Adrenal gland (tissue), 12 donors: Measurements from ENCODE around the gene RPL41. TPM values are rescaled to one million over a fixed set of nuclear protein-coding genes. Genes with fewer than 3 reads are reported as not detected.

Source experiments
- DNase-seq, 7 donors: peaks; one replicate each; pipeline ENCODE4 v3.0.0-alpha.2; 2019 to 2020
- H3K27ac ChIP-seq, 5 donors: fragments of 200-600 bp; sonication (generic) in 4 of 5; 1 replicate in 3 of 5; 2 replicates in 2 of 5; pipeline versions ENCODE4 v1.5.1 to v1.8.0; 2016 to 2020; ENCODE audit warnings: mild to moderate bottlenecking in 1 of 5
- H3K27me3 ChIP-seq: fragments of 200-600 bp; 2 replicates; pipeline ENCODE4 v1.8.0; 2021
- H3K36me3 ChIP-seq, 2 donors: fragments of 200-600 bp; replicated peaks in 1 of 2; 1 replicate in 1 of 2; 2 replicates in 1 of 2; pipeline versions ENCODE4 v1.5.1 to v1.8.0; 2018 to 2022
- H3K4me1 ChIP-seq, 2 donors: fragments of 200-600 bp; replicated peaks in 1 of 2; 1 replicate in 1 of 2; 2 replicates in 1 of 2; pipeline versions ENCODE4 v1.5.1 to v1.8.0; 2018 to 2021
- H3K4me3 ChIP-seq, 4 donors: fragments of 200-600 bp; sonication (generic) in 3 of 4; one replicate each; pipeline ENCODE4 v1.5.1; 2016 to 2018
- H3K9me3 ChIP-seq, 3 donors: fragments of 200-600 bp; sonication (generic) in 1 of 3; replicated peaks in 1 of 3; 1 replicate in 2 of 3; 2 replicates in 1 of 3; pipeline versions ENCODE4 v1.5.1 to v1.8.0; 2016 to 2021
- POLR2A ChIP-seq, 2 donors: fragments of 450-650 bp; IDR thresholded peaks; one replicate each; pipeline ENCODE4 v1.6.1; 2017; ENCODE audit warnings: antibody characterized with exemption in 2 of 2, mild to moderate bottlenecking in 2 of 2, moderate library complexity in 1 of 2
- WGBS, 4 donors: extraction: QIAGEN DNeasy Blood & Tissue Kit in 2 of 4; methylation state at CpG; one replicate each; pipeline versions ENCODE4 v1.1.5 to v1.1.7; 2013 to 2017; 5-methylcytosine and 5-hydroxymethylcytosine counted together
- intact Hi-C, 2 donors: fragments of 100-400 bp; cut with DNase I; formaldehyde crosslinking; loops; one replicate each; pipeline versions ENCODE4 v1.14.1 to v1.15.0; 2022 to 2023
- polyA plus RNA-seq, 3 donors: library from polyadenylated mRNA; stranded (reverse); fragments of 200-250 nt in 2 of 3; fragments of 350-450 nt in 1 of 3; fragmentation: Illumina TruSeq in 1 of 3; extraction: RNeasy Lipid Tissue Mini Kit (QIAGEN cat#74804) in 1 of 3; gene quantifications; one replicate each; pipeline ENCODE4 v1.2.3, GENCODE V29; 2013 to 2014
- total RNA-seq, 9 donors: library from RNA; depleted of rRNA in 4 of 9; stranded (reverse); fragments of >200 nt in 4 of 9; fragments of 120-200 nt in 1 of 9; fragmentation: NEBNext Ultra II Directional in 1 of 9; extraction: Animal tissue kit (Norgen Biotek cat#: 25700) in 1 of 9; gene quantifications; one replicate each; pipeline versions ENCODE4 v1.1.0 to v1.2.4, GENCODE V29; 2013 to 2023
- TF ChIP-seq, protein P1 (sequence below), 6 experiments: fragments of 450-650 bp in 4 of 6; fragments of 200-600 bp in 2 of 6; sonication (generic) in 1 of 6; IDR thresholded peaks; 1 replicate in 5 of 6; 2 replicates in 1 of 6; pipeline versions ENCODE4 v1.5.1 to v1.8.0; 2016 to 2021; ENCODE audit warnings: antibody characterized with exemption in 6 of 6, mild to moderate bottlenecking in 2 of 6, moderate library complexity in 1 of 6
- donor health status: healthy with polysubstance abuse.
- donor health status: Bipolar disorder and iron deficiency.
- donor health status: DM: yes; HTN: yes; CAD: no.
- donor health status: DM: no; HTN: no; CAD: no.
- donor health status: DM: no; HTN: no; CAD: no.
- donor health status: DM: yes; HTN: yes; CAD: no.

RPL41 gene
- total and polyA plus RNA-seq, 12 donors: 1,635 to 6,204 (median 3,125) TPM

- Histone ChIP-seq H3K36me3 (peaks cover 0 to 22% of the 10 kb centered on the region in 2 donors), H3K27ac (peak overlapping the region in 4 of 5 donors; percentile 43 to 93 (median 74)), H3K4me1 (peaks cover 17 to 20% of the 10 kb centered on the region in 2 donors), H3K4me3 (peak overlapping the region in 3 of 4 donors; percentile 54 to 96 (median 93)), H3K9me3 (no peaks in the 10 kb centered on the region), H3K27me3 (no peaks in the 10 kb centered on the region)
- intact Hi-C loops: loop anchor here in 1 of 2 donors (5.0 kb wide), 1 partner anchor 51 kb away; no protein-coding TSS in a partner anchor
- 0 to 3% (median 1%) methylated on average over 8 of the region's 8 CpGs for WGBS, 4 donors
- no peak for DNase-seq
- TF ChIP-seq, protein P1, sequence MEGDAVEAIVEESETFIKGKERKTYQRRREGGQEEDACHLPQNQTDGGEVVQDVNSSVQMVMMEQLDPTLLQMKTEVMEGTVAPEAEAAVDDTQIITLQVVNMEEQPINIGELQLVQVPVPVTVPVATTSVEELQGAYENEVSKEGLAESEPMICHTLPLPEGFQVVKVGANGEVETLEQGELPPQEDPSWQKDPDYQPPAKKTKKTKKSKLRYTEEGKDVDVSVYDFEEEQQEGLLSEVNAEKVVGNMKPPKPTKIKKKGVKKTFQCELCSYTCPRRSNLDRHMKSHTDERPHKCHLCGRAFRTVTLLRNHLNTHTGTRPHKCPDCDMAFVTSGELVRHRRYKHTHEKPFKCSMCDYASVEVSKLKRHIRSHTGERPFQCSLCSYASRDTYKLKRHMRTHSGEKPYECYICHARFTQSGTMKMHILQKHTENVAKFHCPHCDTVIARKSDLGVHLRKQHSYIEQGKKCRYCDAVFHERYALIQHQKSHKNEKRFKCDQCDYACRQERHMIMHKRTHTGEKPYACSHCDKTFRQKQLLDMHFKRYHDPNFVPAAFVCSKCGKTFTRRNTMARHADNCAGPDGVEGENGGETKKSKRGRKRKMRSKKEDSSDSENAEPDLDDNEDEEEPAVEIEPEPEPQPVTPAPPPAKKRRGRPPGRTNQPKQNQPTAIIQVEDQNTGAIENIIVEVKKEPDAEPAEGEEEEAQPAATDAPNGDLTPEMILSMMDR (IDR thresholded peaks at IDR 0.05): no peak
- no peak for TF ChIP-seq POLR2A (IDR thresholded peaks at IDR 0.05)
Measured at GRCh38 chr12:56103823-56104108, 12.7 kb upstream of the RPL41 start.

- intact Hi-C loops: loop anchor here in 1 of 2 donors (5.0 kb wide), 1 partner anchor 52 kb away; no protein-coding TSS in a partner anchor
- DNase-seq: peak; percentile 97 to 99 (median 98)
- Histone ChIP-seq H3K4me3 (peak within 1 kb of the TSS; percentile 20 to 98 (median 94)), H3K27ac (peak within 1 kb of the TSS in 4 of 5 donors; percentile 59 to 93 (median 76)), H3K27me3 (no peaks in the 10 kb centered on the region), H3K9me3 (no peaks in the 10 kb centered on the region), H3K36me3 (peaks cover 0 to 27% of the 10 kb centered on the region in 2 donors), H3K4me1 (peaks cover 17 to 20% of the 10 kb centered on the region in 2 donors)
- peak; percentile 81 to 87 for TF ChIP-seq POLR2A (IDR thresholded peaks at IDR 0.05)
- TF ChIP-seq, protein P1 (IDR thresholded peaks at IDR 0.05): no peak
- WGBS, 4 donors: 0 to 1% (median 0%) methylated on average over 21 to 60 of the region's 60 CpGs
Measured at GRCh38 chr12:56104109-56104814, 12.2 kb upstream of the RPL41 start, which contains the start of gene PA2G4. Gene PA2G4, plus strand, starts transcription at chr12:56104559. Its CDS starts 179 bp downstream, at chr12:56104738.

GRCh38 chr12:56104815-56105608 lies 11.4 kb upstream of the RPL41 start:
- no peaks in the 10 kb centered on the region for H3K27me3 ChIP-seq
- intact Hi-C loops: loop anchor here in 1 of 2 donors (5.0 kb wide), 1 partner anchor 53 kb away; no protein-coding TSS in a partner anchor
- H3K4me1 ChIP-seq: peaks cover 17 to 20% of the 10 kb centered on the region in 2 donors
- TF ChIP-seq POLR2A (IDR thresholded peaks at IDR 0.05): no peak
- TF ChIP-seq, protein P1 (IDR thresholded peaks at IDR 0.05): no peak
- DNase-seq: peak in 4 of 7 donors; percentile 26 to 55 (median 38)
- H3K4me3 ChIP-seq: peak overlapping the region; percentile 20 to 98 (median 94)
- H3K36me3 ChIP-seq: peaks cover 0 to 35% of the 10 kb centered on the region in 2 donors
- H3K27ac ChIP-seq: peak overlapping the region in 4 of 5 donors; percentile 59 to 93 (median 76)
- WGBS, 4 donors: 0 to 2% (median 1%) methylated on average over 23 to 40 of the region's 40 CpGs
- H3K9me3 ChIP-seq: no peaks in the 10 kb centered on the region

DNA sequence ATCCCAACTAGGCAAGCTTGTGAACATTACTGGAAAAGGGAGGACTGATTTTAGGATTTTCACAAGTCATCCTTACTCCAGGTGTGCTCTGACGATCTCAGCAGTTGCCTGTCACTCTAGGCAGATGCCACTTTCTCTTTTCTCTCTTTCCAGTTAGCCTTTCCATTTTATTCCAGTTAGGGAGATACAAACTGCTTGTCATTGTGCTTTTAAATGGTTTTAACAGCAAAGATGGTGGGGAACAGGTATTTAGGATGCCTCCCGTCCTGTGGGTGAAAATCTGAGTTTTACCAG lies 10.9 kb upstream of the RPL41 start:
- no peak for DNase-seq
- peaks cover 0 to 40% of the 10 kb centered on the region in 2 donors for H3K36me3 ChIP-seq
- intact Hi-C loops: no loop called here
- H3K4me1 ChIP-seq: peaks cover 17 to 20% of the 10 kb centered on the region in 2 donors
- H3K27me3 ChIP-seq: no peaks in the 10 kb centered on the region
- H3K4me3 ChIP-seq: peak overlapping the region in 2 of 4 donors; percentile 20 to 93
- H3K27ac ChIP-seq: no peak overlapping the region
- 32 to 44% (median 34%) methylated on average over 2 of the region's 2 CpGs for WGBS, 4 donors
- H3K9me3 ChIP-seq: no peaks in the 10 kb centered on the region
- no peak for TF ChIP-seq POLR2A (IDR thresholded peaks at IDR 0.05)
- TF ChIP-seq, protein P1 (IDR thresholded peaks at IDR 0.05): no peak
